GM13976 (cell line): ENCODE results near the gene PPFIA2.

Experiments
- DNase-seq: peaks from one replicate; pipeline ENCODE4 v3.0.0; 2012; ENCODE audit warnings: low spot score
- CTCF ChIP-seq: IDR thresholded peaks from 2 replicates; pipeline ENCODE4 v1.5.1; 2012; ENCODE audit warnings: borderline replicate concordance, mild to moderate bottlenecking; ENCODE audit not compliant: insufficient read depth; ENCODE audit errors: extremely low read depth, missing control alignments, control extremely low read depth
- in situ Hi-C: fragments of 300-500 bp; cut with MboI; formaldehyde crosslinking; loops from one replicate; pipeline ENCODE4 v1.12.0; 2022; ENCODE audit warnings: low sequenced_read_pairs, mixed read lengths, inconsistent platforms; ENCODE audit not compliant: unreplicated experiment

Gene PPFIA2

GRCh38 chr12:81572411-81572810, 186.7 kb downstream of the PPFIA2 start:
- DNase-seq: no peak
- in situ Hi-C loops: no loop called here
- TF ChIP-seq CTCF: no peak

GRCh38 chr12:81570234-81570633, 188.9 kb downstream of the PPFIA2 start:
- no peak for TF ChIP-seq CTCF
- no peak for DNase-seq
- in situ Hi-C loops: no loop called here

- in situ Hi-C loops: no loop called here
- TF ChIP-seq CTCF: no peak
Observed at GRCh38 chr12:81564237-81564636, 194.9 kb downstream of the PPFIA2 start.

GRCh38 chr12:81558031-81558430, 201.1 kb downstream of the PPFIA2 start:
- in situ Hi-C loops: no loop called here
- no peak for DNase-seq
- TF ChIP-seq CTCF: no peak

More at GRCh38 chr12:81564237-81564636, 194.9 kb downstream of the PPFIA2 start:
- no peak for DNase-seq

- in situ Hi-C loops: no loop called here
- DNase-seq: no peak
- TF ChIP-seq CTCF: no peak
Observed at GRCh38 chr12:81546811-81547210, 212.3 kb downstream of the PPFIA2 start.

- TF ChIP-seq CTCF: no peak
- no peak for DNase-seq
- in situ Hi-C loops: no loop called here
Observed at GRCh38 chr12:81543621-81544139, 215.5 kb downstream of the PPFIA2 start.
